ENCODE results near the gene UPP1.

- no peak for TF ChIP-seq CTCF (IDR thresholded peaks at IDR 0.05 in 2 of 3, conservative IDR thresholded peaks at IDR 0.05 in 1 of 3; ENCODE audit: control insufficient read depth in 2 of 3, extremely low read depth in 1 of 3, insufficient read depth in 1 of 3, low read depth in 3 of 3, low read length in 3 of 3)
- TF ChIP-seq TAF1 (IDR thresholded peaks at IDR 0.05; ENCODE audit: borderline replicate concordance, low read depth, low read length) = peak; percentile 56; the same call in 1 of the 2 replicates
- no peak for TF ChIP-seq MTA3 (IDR thresholded peaks at IDR 0.05; ENCODE audit: borderline replicate concordance, low read length)
- no peak for TF ChIP-seq POLR2A (IDR thresholded peaks at IDR 0.05; ENCODE audit: low read depth, low read length)
- TF ChIP-seq, protein P1, sequence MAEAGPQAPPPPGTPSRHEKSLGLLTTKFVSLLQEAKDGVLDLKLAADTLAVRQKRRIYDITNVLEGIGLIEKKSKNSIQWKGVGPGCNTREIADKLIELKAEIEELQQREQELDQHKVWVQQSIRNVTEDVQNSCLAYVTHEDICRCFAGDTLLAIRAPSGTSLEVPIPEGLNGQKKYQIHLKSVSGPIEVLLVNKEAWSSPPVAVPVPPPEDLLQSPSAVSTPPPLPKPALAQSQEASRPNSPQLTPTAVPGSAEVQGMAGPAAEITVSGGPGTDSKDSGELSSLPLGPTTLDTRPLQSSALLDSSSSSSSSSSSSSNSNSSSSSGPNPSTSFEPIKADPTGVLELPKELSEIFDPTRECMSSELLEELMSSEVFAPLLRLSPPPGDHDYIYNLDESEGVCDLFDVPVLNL (IDR thresholded peaks at IDR 0.05; ENCODE audit: low read depth, low read length) = no peak
- TF ChIP-seq ZSCAN29 (IDR thresholded peaks at IDR 0.05) = no peak
- peak; percentile 16 to 32; a peak in 1 of 4 replicates for TF ChIP-seq BHLHE40 (IDR thresholded peaks at IDR 0.05; ENCODE audit: borderline replicate concordance in 1 of 2, low read depth in 2 of 2, low read length in 1 of 2)
- TF ChIP-seq REST (IDR thresholded peaks at IDR 0.05; ENCODE audit: low read depth, low read length) = no peak
- no peak for TF ChIP-seq NRF1 (conservative IDR thresholded peaks at IDR 0.05; ENCODE audit: low read depth, low read length)
- TF ChIP-seq POLR2AphosphoS5 (IDR thresholded peaks at IDR 0.05; ENCODE audit: low read length) = no peak; the same call in 1 of the 2 replicates
- TF ChIP-seq, protein P2, sequence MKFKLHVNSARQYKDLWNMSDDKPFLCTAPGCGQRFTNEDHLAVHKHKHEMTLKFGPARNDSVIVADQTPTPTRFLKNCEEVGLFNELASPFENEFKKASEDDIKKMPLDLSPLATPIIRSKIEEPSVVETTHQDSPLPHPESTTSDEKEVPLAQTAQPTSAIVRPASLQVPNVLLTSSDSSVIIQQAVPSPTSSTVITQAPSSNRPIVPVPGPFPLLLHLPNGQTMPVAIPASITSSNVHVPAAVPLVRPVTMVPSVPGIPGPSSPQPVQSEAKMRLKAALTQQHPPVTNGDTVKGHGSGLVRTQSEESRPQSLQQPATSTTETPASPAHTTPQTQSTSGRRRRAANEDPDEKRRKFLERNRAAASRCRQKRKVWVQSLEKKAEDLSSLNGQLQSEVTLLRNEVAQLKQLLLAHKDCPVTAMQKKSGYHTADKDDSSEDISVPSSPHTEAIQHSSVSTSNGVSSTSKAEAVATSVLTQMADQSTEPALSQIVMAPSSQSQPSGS (IDR thresholded peaks at IDR 0.05; ENCODE audit: low read length) = no peak; the same call in 1 of the 2 replicates
- TF ChIP-seq SP1 (IDR thresholded peaks at IDR 0.05; ENCODE audit: low read depth, low read length) = no peak
Observed at GRCh38 chr7:48087349-48087748, 1.7 kb upstream of the UPP1 start.
